ENCODE data around the gene SHB. TPM values are rescaled to one million over a fixed set of nuclear protein-coding genes. Genes with fewer than 3 reads are reported as not detected.

The SHB gene
- polyA plus RNA-seq, 2 of the 4 experiments (the other 2 are of a cell fraction), result 15.4 to 22.0 TPM

GRCh38 chr9:37969558-37970300 lies 99.3 kb downstream of the SHB start:
- no peak for TF ChIP-seq KDM5A (IDR thresholded peaks at IDR 0.05)
- TF ChIP-seq CEBPB (IDR thresholded peaks at IDR 0.05), result no peak
- TF ChIP-seq ATOH8 (CRISPR knock-in tag; IDR thresholded peaks at IDR 0.05; ENCODE audit: low read depth), result no peak
- no peak for TF ChIP-seq E2F6 (IDR thresholded peaks at IDR 0.05; ENCODE audit: borderline replicate concordance, low read depth)
- Histone ChIP-seq H3K4me2 (peak overlapping the region; percentile 80), H3K4me3 (0 out of 3 replicates have a peak overlapping the region, but pooled peaks have one; percentile 4), H3K27ac (peak overlapping the region; percentile 74 to 85), H3K4me1 (peaks cover 90% of the 10 kb centered on the region), H3K9me3 (no peaks in the 10 kb centered on the region)
- FAIRE-seq (no peak), ATAC-seq (no peak), DNase-seq (ENCODE audit: low read depth in 1 of 2, low spot score in 1 of 2) (no peak)
- WGBS (ENCODE audit: missing lambda C conversion rate), result 89% methylated on average over 11 of the region's 11 CpGs
- POLR2A ChIA-PET, result interaction anchor here (0.6 kb wide), 1 partner anchor 33 kb away, joined by 3 read pairs; no protein-coding TSS in a partner anchor
- CTCF ChIA-PET, result interaction anchor here (0.6 to 4.1 kb wide), 11 partner anchors 9 to 102 kb away, joined by 3 to 15 read pairs (median 5); no protein-coding TSS in a partner anchor

- 0 out of 3 replicates have a peak overlapping the region, but pooled peaks have one; percentile 4 for H3K4me3 ChIP-seq
- ATAC-seq (peak; percentile 43 to 67; a peak in 5 of 6 replicates), FAIRE-seq (no peak), DNase-seq (ENCODE audit: low read depth in 1 of 2, low spot score in 1 of 2) (peak; percentile 36 to 67)
- H3K9me3 ChIP-seq, result no peaks in the 10 kb centered on the region
- ChIA-PET POLR2A (no interaction called here), CTCF (interaction anchor here (1.1 to 4.1 kb wide), 13 partner anchors 10 to 119 kb away, joined by 3 to 15 read pairs (median 5); no protein-coding TSS in a partner anchor)
- H3K27ac ChIP-seq, result peak overlapping the region; percentile 74 to 85
- TF ChIP-seq MAZ (IDR thresholded peaks at IDR 0.05; ENCODE audit: borderline replicate concordance, low read depth, low read length) (no peak), SMC3 (IDR thresholded peaks at IDR 0.05) (peak; percentile 12; the same call in 1 of the 3 replicates)
- peak overlapping the region; percentile 80 for H3K4me2 ChIP-seq
- WGBS (ENCODE audit: missing lambda C conversion rate), result 33% methylated on average over 2 of the region's 2 CpGs
- peaks cover 90% of the 10 kb centered on the region for H3K4me1 ChIP-seq
These were observed 99.9 kb downstream of the SHB start for GRCh38 chr9:37969130-37969529.

- 26% methylated on average over 4 of the region's 4 CpGs for WGBS (ENCODE audit: missing lambda C conversion rate)
- H3K27ac ChIP-seq, result peak overlapping the region; percentile 74 to 85
- H3K4me1 ChIP-seq, result peaks cover 98% of the 10 kb centered on the region
- no peaks in the 10 kb centered on the region for H3K9me3 ChIP-seq
- ATAC-seq (peak in 1 of 2 experiments; percentile 18; a peak in 3 of 6 replicates), DNase-seq (ENCODE audit: low read depth in 1 of 2, low spot score in 1 of 2) (peak; percentile 60 to 73), FAIRE-seq (no peak)
- peak overlapping the region; percentile 80 for H3K4me2 ChIP-seq
- TF ChIP-seq MAZ (IDR thresholded peaks at IDR 0.05; ENCODE audit: borderline replicate concordance, low read depth, low read length) (no peak), KDM1A (IDR thresholded peaks at IDR 0.05; ENCODE audit: low read depth) (peak; percentile 70; the same call in 1 of the 2 replicates), HOXA7 (CRISPR knock-in tag; IDR thresholded peaks at IDR 0.05) (no peak), FOSL2 (IDR thresholded peaks at IDR 0.05) (peak; percentile 33; the same call in 1 of the 2 replicates), FOSL2 (CRISPR knock-in tag; IDR thresholded peaks at IDR 0.05) (peak; percentile 42), ZFP36 (IDR thresholded peaks at IDR 0.05; ENCODE audit: borderline replicate concordance, partially characterized antibody) (no peak), E2F6 (IDR thresholded peaks at IDR 0.05; ENCODE audit: borderline replicate concordance, low read depth) (no peak), JUNB (IDR thresholded peaks at IDR 0.05) (peak; percentile 43; the same call in 1 of the 2 replicates), MYC (IDR thresholded peaks at IDR 0.05; ENCODE audit: borderline replicate concordance, low read length) (no peak), RCOR1 (IDR thresholded peaks at IDR 0.05; ENCODE audit: low read depth, low read length) (peak; percentile 93; the same call in 1 of the 2 replicates), TP53 (CRISPR knock-in tag; IDR thresholded peaks at IDR 0.05) (no peak), HDAC2 (IDR thresholded peaks at IDR 0.05) (no peak), JUN (IDR thresholded peaks at IDR 0.05) (0 out of 5 replicates have a peak, but pooled peaks of 1 of the 2 experiments have one; percentile 5), GATA3 (IDR thresholded peaks at IDR 0.05; ENCODE audit: borderline replicate concordance) (no peak), MAX (IDR thresholded peaks at IDR 0.05) (peak; percentile 58), RNF2 (IDR thresholded peaks at IDR 0.05; ENCODE audit: borderline replicate concordance, low read depth) (no peak), NPAS2 (CRISPR knock-in tag; IDR thresholded peaks at IDR 0.05; ENCODE audit: borderline replicate concordance) (no peak)
- ChIA-PET CTCF (interaction anchor here (0.8 to 4.1 kb wide), 12 partner anchors 9 to 120 kb away, joined by 3 to 13 read pairs (median 4); no protein-coding TSS in a partner anchor), POLR2A (no interaction called here)
- no peak overlapping the region for H3K4me3 ChIP-seq
These were observed 100.8 kb downstream of the SHB start for GRCh38 chr9:37968228-37968701.

Measured in A549 (cell line).